GM13977 (cell line): Measurements from ENCODE around the gene CAMK2G.
A peak's percentile ranks its signal among the peaks of the same experiment; 100 is the strongest.

ENCODE experiments used
- DNase-seq: peaks from one replicate; pipeline ENCODE4 v3.0.0; 2012; ENCODE audit warnings: low spot score
- CTCF ChIP-seq: IDR thresholded peaks from 2 replicates; pipeline ENCODE4 v1.5.1; 2012; ENCODE audit warnings: mild to moderate bottlenecking, control low read depth; ENCODE audit not compliant: insufficient read depth; ENCODE audit errors: extremely low read depth, missing control alignments
- in situ Hi-C: fragments of 300-500 bp; cut with MboI; formaldehyde crosslinking; loops from one replicate; pipeline ENCODE4 v1.12.0; 2022; ENCODE audit warnings: low sequenced_read_pairs, low pct_unique_long_range_greater_than_20kb, mixed read lengths, inconsistent platforms; ENCODE audit not compliant: unreplicated experiment

CAMK2G gene

GRCh38 chr10:73854310-73854709, 20.0 kb downstream of the CAMK2G start:
- TF ChIP-seq CTCF = no peak
- in situ Hi-C loops = no loop called here
- DNase-seq = no peak

DNA sequence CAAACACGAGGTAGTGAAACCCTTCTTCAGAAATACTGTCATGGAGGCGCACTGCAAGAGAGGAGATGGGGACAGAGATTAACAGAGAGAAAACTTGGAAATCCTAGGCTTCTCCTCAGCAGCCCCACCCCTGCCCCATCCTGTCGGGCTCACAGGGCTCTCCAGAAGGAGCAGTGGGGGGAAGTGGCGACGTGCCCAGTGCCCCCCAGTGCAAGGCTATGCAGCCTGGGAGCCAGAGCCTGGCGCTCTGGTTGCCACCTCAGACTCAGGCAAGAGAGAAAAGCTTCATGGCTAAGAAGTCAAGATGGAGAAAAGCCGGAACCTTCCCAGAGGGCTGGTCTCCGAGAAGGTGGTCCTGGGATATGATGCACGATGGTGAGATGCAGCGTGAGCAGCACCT, 21.2 kb downstream of the CAMK2G start:
- DNase-seq = no peak
- in situ Hi-C loops = no loop called here
- TF ChIP-seq CTCF = no peak

- in situ Hi-C loops = no loop called here
- DNase-seq = no peak
- TF ChIP-seq CTCF = no peak
Observed at GRCh38 chr10:73850863-73851461, 23.4 kb downstream of the CAMK2G start.

GRCh38 chr10:73850211-73850610, 24.1 kb downstream of the CAMK2G start:
- no peak for TF ChIP-seq CTCF
- in situ Hi-C loops = no loop called here
- no peak for DNase-seq

DNA sequence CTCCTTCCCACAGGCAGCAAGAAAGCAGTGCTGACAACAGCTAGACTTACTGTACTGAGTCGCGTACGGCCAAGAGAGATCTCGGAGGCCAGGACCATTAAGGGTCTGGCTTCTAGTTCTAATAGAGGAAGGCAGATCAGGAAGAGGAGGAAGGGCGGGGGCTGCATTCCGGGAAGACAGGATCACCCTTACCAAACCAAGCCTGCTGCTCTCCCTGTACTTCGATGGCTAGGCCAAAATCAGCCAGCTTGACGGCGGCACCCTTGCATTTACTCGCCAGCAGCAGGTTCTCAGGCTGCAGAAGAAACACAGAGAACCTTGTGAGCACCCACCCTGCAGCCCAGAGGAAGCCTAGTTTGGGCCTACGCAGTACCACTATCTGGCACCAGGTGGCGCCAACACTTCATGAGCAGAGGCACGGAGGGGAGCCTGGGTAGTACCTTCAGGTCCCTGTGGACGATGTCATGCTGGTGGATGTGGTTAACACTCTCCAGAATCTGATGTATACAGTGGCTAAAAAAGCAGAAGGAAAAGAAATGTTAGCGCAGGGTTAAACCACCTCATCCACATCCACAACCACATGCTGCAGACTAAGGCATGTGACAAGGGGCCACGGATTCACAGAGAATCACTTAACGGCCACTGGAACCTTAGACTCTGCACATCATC, 25.4 kb downstream of the CAMK2G start:
- peak; percentile 98 for TF ChIP-seq CTCF
- in situ Hi-C loops = loop anchor here (5.0 kb wide), 1 partner anchor 33 kb away; no protein-coding TSS in a partner anchor
- DNase-seq = peak; percentile 93

- DNase-seq = no peak
- TF ChIP-seq CTCF = no peak
- in situ Hi-C loops = loop anchor here (5.0 kb wide), 1 partner anchor 35 kb away; no protein-coding TSS in a partner anchor
Observed at GRCh38 chr10:73847031-73847430, 27.3 kb downstream of the CAMK2G start.
